Thoracic aorta (tissue), 2 donors: Measurements from ENCODE around the gene GPR45. TPM values are rescaled to one million over a fixed set of nuclear protein-coding genes. Genes with fewer than 3 reads are reported as not detected.

Experiments
- ATAC-seq: fragments of 150-250 bp; one replicate; pipeline ENCODE4 v1.8.0; 2017; ENCODE audit warnings: low read depth; ENCODE audit not compliant: insufficient number of reproducible peaks, low FRiP score
- DNase-seq: peaks from one replicate; pipeline ENCODE4 v3.0.0-alpha.2; 2020; ENCODE audit warnings: low spot score
- H3K27ac ChIP-seq, 2 donors: fragments of 200-600 bp; sonication (generic); 1 replicate in 1 of 2; 2 replicates in 1 of 2; pipeline ENCODE4 v1.5.1; 2016; ENCODE audit warnings: mild to moderate bottlenecking in 2 of 2, moderate library complexity in 2 of 2
- H3K27me3 ChIP-seq: fragments of 200-600 bp; sonication (generic); replicated peaks from 2 replicates; pipeline ENCODE4 v1.6.0; 2016; ENCODE audit warnings: mild to moderate bottlenecking; ENCODE audit not compliant: insufficient read depth
- H3K36me3 ChIP-seq: fragments of 200-600 bp; sonication (generic); one replicate; pipeline ENCODE4 v1.5.1; 2016
- H3K4me1 ChIP-seq, 2 donors: fragments of 200-600 bp; sonication (generic); 1 replicate in 1 of 2; 2 replicates in 1 of 2; pipeline versions ENCODE4 v1.5.1 to v1.6.0; 2016; ENCODE audit warnings: low read depth in 2 of 2, mild to moderate bottlenecking in 1 of 2; ENCODE audit not compliant: control insufficient read depth in 1 of 2
- H3K4me3 ChIP-seq: fragments of 200-600 bp; sonication (generic); 2 replicates; pipeline ENCODE4 v1.5.1; 2016; ENCODE audit warnings: mild to moderate bottlenecking
- H3K9me3 ChIP-seq: fragments of 200-600 bp; sonication (generic); 2 replicates; pipeline ENCODE4 v1.5.1; 2016
- total RNA-seq, 2 donors: library from RNA; depleted of rRNA; stranded (reverse); fragments of >200 nt; gene quantifications; one replicate each; pipeline versions ENCODE4 v1.1.0 to v1.2.3, GENCODE V29; 2016
- TF ChIP-seq, protein P1 (sequence below): fragments of 200-600 bp; sonication (generic); IDR thresholded peaks from one replicate; pipeline ENCODE4 v1.5.1; 2019; ENCODE audit warnings: antibody characterized with exemption

The GPR45 gene, protein sequence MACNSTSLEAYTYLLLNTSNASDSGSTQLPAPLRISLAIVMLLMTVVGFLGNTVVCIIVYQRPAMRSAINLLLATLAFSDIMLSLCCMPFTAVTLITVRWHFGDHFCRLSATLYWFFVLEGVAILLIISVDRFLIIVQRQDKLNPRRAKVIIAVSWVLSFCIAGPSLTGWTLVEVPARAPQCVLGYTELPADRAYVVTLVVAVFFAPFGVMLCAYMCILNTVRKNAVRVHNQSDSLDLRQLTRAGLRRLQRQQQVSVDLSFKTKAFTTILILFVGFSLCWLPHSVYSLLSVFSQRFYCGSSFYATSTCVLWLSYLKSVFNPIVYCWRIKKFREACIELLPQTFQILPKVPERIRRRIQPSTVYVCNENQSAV
- total RNA-seq = not detected

DNA sequence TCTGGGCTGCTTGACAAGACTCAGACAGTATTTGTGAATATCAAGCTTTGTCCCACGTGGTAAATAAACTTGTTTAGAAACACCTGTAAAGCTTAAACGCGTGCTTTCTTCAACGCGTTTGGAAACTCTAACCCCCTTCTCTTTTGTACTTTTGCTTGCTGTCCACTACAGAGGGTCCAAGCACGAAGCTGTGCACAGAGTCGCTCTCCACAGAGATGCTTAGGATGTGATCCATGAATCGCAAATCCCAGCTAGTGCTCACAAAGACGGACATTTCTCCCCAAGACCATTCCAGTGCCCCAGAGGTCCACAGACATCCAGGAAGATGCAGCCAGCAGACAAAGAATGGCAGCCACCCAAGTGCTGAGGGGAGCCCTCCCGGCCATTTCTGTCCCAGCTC lies at the start of gene GPR45:
Gene GPR45 (plus strand): TSS at position 301 of the 400 bp plus-strand sequence. CDS start 116 bp downstream, outside the sequence.
- Histone ChIP-seq H3K36me3 (no peaks in the 10 kb centered on the region), H3K27me3 (no peaks in the 10 kb centered on the region), H3K4me3 (no peak within 1 kb of the TSS), H3K27ac (no peak within 1 kb of the TSS), H3K4me1 (no peaks in the 10 kb centered on the region), H3K9me3 (no peaks in the 10 kb centered on the region)
- TF ChIP-seq, protein P1, sequence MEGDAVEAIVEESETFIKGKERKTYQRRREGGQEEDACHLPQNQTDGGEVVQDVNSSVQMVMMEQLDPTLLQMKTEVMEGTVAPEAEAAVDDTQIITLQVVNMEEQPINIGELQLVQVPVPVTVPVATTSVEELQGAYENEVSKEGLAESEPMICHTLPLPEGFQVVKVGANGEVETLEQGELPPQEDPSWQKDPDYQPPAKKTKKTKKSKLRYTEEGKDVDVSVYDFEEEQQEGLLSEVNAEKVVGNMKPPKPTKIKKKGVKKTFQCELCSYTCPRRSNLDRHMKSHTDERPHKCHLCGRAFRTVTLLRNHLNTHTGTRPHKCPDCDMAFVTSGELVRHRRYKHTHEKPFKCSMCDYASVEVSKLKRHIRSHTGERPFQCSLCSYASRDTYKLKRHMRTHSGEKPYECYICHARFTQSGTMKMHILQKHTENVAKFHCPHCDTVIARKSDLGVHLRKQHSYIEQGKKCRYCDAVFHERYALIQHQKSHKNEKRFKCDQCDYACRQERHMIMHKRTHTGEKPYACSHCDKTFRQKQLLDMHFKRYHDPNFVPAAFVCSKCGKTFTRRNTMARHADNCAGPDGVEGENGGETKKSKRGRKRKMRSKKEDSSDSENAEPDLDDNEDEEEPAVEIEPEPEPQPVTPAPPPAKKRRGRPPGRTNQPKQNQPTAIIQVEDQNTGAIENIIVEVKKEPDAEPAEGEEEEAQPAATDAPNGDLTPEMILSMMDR = no peak
- no peak for ATAC-seq
- no peak for DNase-seq

DNA sequence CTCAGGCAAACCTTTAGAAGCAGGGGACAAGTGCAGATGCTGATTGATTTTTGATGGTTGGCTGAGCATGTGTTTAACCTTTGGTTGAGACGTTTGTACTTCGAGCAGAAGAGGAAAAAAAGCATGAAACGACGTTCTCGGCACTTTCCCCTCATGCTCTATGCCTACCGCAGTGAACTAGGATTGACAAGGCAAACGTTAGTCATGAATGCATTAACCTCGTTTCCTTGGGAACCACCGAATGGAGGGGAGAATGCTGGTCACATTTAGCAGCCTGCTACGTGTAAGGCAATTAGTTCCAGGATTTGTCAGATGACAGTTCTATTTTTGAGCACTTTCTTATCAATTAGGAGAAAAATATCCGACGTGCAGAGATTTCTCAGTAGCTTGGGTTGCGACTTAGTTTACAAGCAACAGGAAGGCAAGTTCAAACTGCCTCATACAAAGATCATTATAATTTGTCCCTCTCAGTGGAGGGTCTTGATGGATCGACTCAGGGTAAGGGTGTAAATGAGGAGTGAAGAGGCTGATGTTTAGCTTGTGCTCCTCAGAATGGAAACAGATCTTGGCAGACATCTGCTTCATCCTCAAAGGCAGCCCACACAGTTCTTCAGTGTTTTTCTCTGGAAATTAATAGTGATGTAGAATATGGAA lies 47.4 kb upstream of the GPR45 start:
- Histone ChIP-seq H3K4me3 (no peak overlapping the region), H3K27me3 (no peaks in the 10 kb centered on the region), H3K4me1 (no peaks in the 10 kb centered on the region), H3K36me3 (no peaks in the 10 kb centered on the region), H3K9me3 (no peaks in the 10 kb centered on the region), H3K27ac (no peak overlapping the region)
- ATAC-seq = no peak
- TF ChIP-seq, protein P1 = no peak
- no peak for DNase-seq

DNA sequence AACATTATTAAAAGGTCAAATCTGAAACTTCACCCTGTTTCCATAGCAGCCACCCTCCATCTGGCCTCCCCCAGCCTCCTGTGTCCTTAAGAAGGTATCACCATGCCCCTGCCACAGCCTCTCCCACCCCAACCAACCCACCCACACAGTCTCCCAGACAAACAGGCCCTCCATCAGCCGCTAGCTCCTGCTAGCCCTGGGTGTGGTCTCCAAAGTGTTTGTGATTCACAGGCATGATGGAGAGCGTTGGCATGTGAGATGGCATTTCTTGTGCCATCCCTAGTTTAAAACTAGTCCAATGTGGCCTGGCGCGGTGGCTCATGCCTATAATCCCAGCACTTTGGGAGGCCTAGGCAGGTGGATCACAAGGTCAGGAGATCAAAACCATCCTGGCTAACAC lies 44.9 kb upstream of the GPR45 start:
- Histone ChIP-seq H3K27me3 (no peaks in the 10 kb centered on the region), H3K36me3 (no peaks in the 10 kb centered on the region), H3K27ac (no peak overlapping the region), H3K4me3 (no peak overlapping the region), H3K4me1 (no peaks in the 10 kb centered on the region), H3K9me3 (no peaks in the 10 kb centered on the region)
- TF ChIP-seq, protein P1 = no peak
- ATAC-seq (no peak), DNase-seq (no peak)

DNA sequence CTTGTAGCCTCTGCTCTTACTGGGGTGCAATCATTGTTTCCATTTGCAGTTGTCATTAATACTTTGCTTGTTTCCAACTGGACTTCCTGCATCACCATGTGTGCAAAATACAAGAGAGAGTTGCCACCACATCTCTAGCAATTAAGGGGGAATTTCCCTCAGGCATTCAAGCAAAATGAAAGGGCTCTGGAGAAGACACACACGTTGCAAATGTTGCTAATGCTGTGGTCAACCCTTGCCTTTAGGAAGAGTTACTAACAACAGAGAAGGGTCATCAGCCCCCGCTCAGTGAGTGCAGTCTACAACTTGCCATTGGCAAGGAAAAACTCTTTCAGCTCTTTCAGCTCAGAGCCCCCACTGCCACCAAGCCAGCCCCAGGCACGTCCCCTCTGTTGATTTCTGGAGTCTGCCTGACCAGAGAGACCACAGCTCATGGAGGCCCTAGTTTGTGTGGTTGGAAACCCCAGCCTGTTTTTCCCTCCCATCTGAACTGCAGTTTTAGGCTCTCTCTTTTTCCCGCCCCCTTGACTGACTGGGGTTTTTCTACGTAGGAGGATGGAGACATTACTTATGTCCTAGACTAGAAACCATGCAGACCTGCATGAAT lies 25.9 kb upstream of the GPR45 start:
- TF ChIP-seq, protein P1 = no peak
- H3K36me3 ChIP-seq = no peaks in the 10 kb centered on the region
- no peaks in the 10 kb centered on the region for H3K4me1 ChIP-seq
- ATAC-seq = no peak
- no peaks in the 10 kb centered on the region for H3K27me3 ChIP-seq
- no peaks in the 10 kb centered on the region for H3K9me3 ChIP-seq
- no peak overlapping the region for H3K4me3 ChIP-seq
- DNase-seq = no peak
- H3K27ac ChIP-seq = no peak overlapping the region

DNA sequence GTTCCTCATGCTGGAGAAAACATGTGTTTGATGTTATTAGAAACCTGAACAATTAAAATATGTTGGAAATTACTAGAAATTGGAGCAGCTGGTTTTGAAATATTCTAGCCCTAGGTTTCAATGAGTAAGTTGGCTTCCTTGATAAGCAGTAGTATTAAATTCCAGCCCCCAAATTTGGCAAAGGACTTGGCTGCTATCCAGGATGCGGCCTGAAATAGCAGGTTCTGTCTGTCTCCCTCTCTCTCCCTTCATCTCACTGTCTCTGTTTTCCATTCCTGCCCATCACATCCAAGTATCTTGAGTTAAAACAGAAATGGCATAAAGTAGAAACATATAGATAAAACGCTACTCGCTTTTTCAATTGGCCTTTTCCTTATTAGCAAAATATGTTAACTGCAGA lies 20.9 kb upstream of the GPR45 start:
- no peak overlapping the region for H3K4me3 ChIP-seq
- no peak for ATAC-seq
- TF ChIP-seq, protein P1 = no peak
- H3K4me1 ChIP-seq = no peaks in the 10 kb centered on the region
- H3K27ac ChIP-seq = no peak overlapping the region
- no peak for DNase-seq
- no peaks in the 10 kb centered on the region for H3K27me3 ChIP-seq
- no peaks in the 10 kb centered on the region for H3K9me3 ChIP-seq
- H3K36me3 ChIP-seq = no peaks in the 10 kb centered on the region
